ENCODE measurements around the gene KCNAB1. TPM values are rescaled to one million over a fixed set of nuclear protein-coding genes. Genes with fewer than 3 reads are reported as not detected.

Gene KCNAB1
- total and polyA plus RNA-seq, 2 donors (not counting 1 experiment from before 2014, with no cell fraction given): not detected

GRCh38 chr3:156109989-156110388, 10.4 kb upstream of the KCNAB1 start:
- Mint-ChIP-seq H3K9me3 (ENCODE audit: insufficient read depth) (no peaks in the 10 kb centered on the region), H3K27ac (no peak overlapping the region), H3K4me3 (no peak overlapping the region), H3K27me3 (peaks cover 25% of the 10 kb centered on the region), H3K4me1 (no peaks in the 10 kb centered on the region)
- POLR2A ChIA-PET: no interaction called here
- intact Hi-C loops (cut with micrococcal nuclease): no loop called here
- H3K36me3 ChIP-seq (replicated peaks in 1 of 2; ENCODE audit: control extremely low read depth in 1 of 2, control insufficient read depth in 1 of 2, extremely low read depth in 1 of 2, insufficient read depth in 2 of 2, low read length in 1 of 2): no peaks in the 10 kb centered on the region
- H3K9ac ChIP-seq (ENCODE audit: low read length): no peak overlapping the region
- WGBS (ENCODE audit: insufficient coverage): 89% methylated on average over 9 of the region's 9 CpGs
- H3K9me3 ChIP-seq (ENCODE audit: control extremely low read depth in 1 of 3, control insufficient read depth in 2 of 3, insufficient read depth in 1 of 3, low read length in 2 of 3): peaks cover 0 to 3% (median 0%) of the 10 kb centered on the region in 3 donors
- no peaks in the 10 kb centered on the region for H3K4me1 ChIP-seq (ENCODE audit: control insufficient read depth in 2 of 2, insufficient read depth in 2 of 2, low read length in 2 of 2)
- no peak for TF ChIP-seq EZH2 (IDR thresholded peaks at IDR 0.05; ENCODE audit: borderline replicate concordance, insufficient read depth, low read depth, low read length, poor library complexity, severe bottlenecking)
- TF ChIP-seq, protein P1, sequence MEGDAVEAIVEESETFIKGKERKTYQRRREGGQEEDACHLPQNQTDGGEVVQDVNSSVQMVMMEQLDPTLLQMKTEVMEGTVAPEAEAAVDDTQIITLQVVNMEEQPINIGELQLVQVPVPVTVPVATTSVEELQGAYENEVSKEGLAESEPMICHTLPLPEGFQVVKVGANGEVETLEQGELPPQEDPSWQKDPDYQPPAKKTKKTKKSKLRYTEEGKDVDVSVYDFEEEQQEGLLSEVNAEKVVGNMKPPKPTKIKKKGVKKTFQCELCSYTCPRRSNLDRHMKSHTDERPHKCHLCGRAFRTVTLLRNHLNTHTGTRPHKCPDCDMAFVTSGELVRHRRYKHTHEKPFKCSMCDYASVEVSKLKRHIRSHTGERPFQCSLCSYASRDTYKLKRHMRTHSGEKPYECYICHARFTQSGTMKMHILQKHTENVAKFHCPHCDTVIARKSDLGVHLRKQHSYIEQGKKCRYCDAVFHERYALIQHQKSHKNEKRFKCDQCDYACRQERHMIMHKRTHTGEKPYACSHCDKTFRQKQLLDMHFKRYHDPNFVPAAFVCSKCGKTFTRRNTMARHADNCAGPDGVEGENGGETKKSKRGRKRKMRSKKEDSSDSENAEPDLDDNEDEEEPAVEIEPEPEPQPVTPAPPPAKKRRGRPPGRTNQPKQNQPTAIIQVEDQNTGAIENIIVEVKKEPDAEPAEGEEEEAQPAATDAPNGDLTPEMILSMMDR (IDR thresholded peaks at IDR 0.05): no peak
- no peaks in the 10 kb centered on the region for H3K79me2 ChIP-seq (ENCODE audit: control insufficient read depth, insufficient read depth, low read length)
- DNase-seq (no peak), ATAC-seq (ENCODE audit: low read depth) (no peak)
- no peak overlapping the region for H3K4me3 ChIP-seq (ENCODE audit: control extremely low read depth in 1 of 5, extremely low read depth in 1 of 5, insufficient read depth in 1 of 5, low read depth in 2 of 5, low read length in 4 of 5)
- no peaks in the 10 kb centered on the region for H4K20me1 ChIP-seq (ENCODE audit: control insufficient read depth, insufficient read depth, low read length, poor library complexity, severe bottlenecking)
- CTCF ChIA-PET: no interaction called here
- no peak overlapping the region for H3K27ac ChIP-seq (ENCODE audit: low read length in 2 of 2)
- H3K4me2 ChIP-seq (replicated peaks; ENCODE audit: low read depth, low read length, poor library complexity, severe bottlenecking): no peak overlapping the region
- no peak overlapping the region for H2AFZ ChIP-seq (ENCODE audit: insufficient read depth, low read depth, low read length, poor library complexity, severe bottlenecking)
- H3K27me3 ChIP-seq (replicated peaks in 1 of 4; ENCODE audit: control extremely low read depth in 1 of 4, control insufficient read depth in 3 of 4, insufficient read depth in 4 of 4, low read length in 3 of 4): peaks cover 0 to 5% (median 0%) of the 10 kb centered on the region in 4 experiments

- Mint-ChIP-seq H3K4me1 (no peaks in the 10 kb centered on the region), H3K9me3 (ENCODE audit: insufficient read depth) (no peaks in the 10 kb centered on the region), H3K27me3 (peaks cover 6% of the 10 kb centered on the region), H3K27ac (no peak overlapping the region), H3K4me3 (no peak overlapping the region)
- TF ChIP-seq, protein P1 (IDR thresholded peaks at IDR 0.05): no peak
- no peak for TF ChIP-seq EZH2 (IDR thresholded peaks at IDR 0.05; ENCODE audit: borderline replicate concordance, insufficient read depth, low read depth, low read length, poor library complexity, severe bottlenecking)
- Histone ChIP-seq H4K20me1 (ENCODE audit: control insufficient read depth, insufficient read depth, low read length, poor library complexity, severe bottlenecking) (no peaks in the 10 kb centered on the region), H3K4me3 (ENCODE audit: control extremely low read depth in 1 of 5, extremely low read depth in 1 of 5, insufficient read depth in 1 of 5, low read depth in 2 of 5, low read length in 4 of 5) (no peak overlapping the region), H3K9me3 (ENCODE audit: control extremely low read depth in 1 of 3, control insufficient read depth in 2 of 3, insufficient read depth in 1 of 3, low read length in 2 of 3) (no peaks in the 10 kb centered on the region), H3K36me3 (replicated peaks in 1 of 2; ENCODE audit: control extremely low read depth in 1 of 2, control insufficient read depth in 1 of 2, extremely low read depth in 1 of 2, insufficient read depth in 2 of 2, low read length in 1 of 2) (no peaks in the 10 kb centered on the region), H3K79me2 (ENCODE audit: control insufficient read depth, insufficient read depth, low read length) (no peaks in the 10 kb centered on the region), H3K27me3 (replicated peaks in 1 of 4; ENCODE audit: control extremely low read depth in 1 of 4, control insufficient read depth in 3 of 4, insufficient read depth in 4 of 4, low read length in 3 of 4) (no peaks in the 10 kb centered on the region), H3K9ac (ENCODE audit: low read length) (no peak overlapping the region), H3K4me1 (ENCODE audit: control insufficient read depth in 2 of 2, insufficient read depth in 2 of 2, low read length in 2 of 2) (no peaks in the 10 kb centered on the region), H3K4me2 (replicated peaks; ENCODE audit: low read depth, low read length, poor library complexity, severe bottlenecking) (no peak overlapping the region), H2AFZ (ENCODE audit: insufficient read depth, low read depth, low read length, poor library complexity, severe bottlenecking) (no peak overlapping the region), H3K27ac (ENCODE audit: low read length in 2 of 2) (no peak overlapping the region)
- WGBS (ENCODE audit: insufficient coverage): 80% methylated on average over 2 of the region's 3 CpGs
- intact Hi-C loops (cut with micrococcal nuclease): no loop called here
- CTCF ChIA-PET: interaction anchor here (1.1 to 1.5 kb wide), 2 partner anchors 24 to 321 kb away, joined by 3 to 4 read pairs; no protein-coding TSS in a partner anchor
- DNase-seq (no peak), ATAC-seq (ENCODE audit: low read depth) (no peak)
- POLR2A ChIA-PET: no interaction called here
Observed at GRCh38 chr3:156126467-156126866, 6.1 kb downstream of the KCNAB1 start.

All from B cell (primary cell).